ENCODE results near the gene PAPPA2.

DNA sequence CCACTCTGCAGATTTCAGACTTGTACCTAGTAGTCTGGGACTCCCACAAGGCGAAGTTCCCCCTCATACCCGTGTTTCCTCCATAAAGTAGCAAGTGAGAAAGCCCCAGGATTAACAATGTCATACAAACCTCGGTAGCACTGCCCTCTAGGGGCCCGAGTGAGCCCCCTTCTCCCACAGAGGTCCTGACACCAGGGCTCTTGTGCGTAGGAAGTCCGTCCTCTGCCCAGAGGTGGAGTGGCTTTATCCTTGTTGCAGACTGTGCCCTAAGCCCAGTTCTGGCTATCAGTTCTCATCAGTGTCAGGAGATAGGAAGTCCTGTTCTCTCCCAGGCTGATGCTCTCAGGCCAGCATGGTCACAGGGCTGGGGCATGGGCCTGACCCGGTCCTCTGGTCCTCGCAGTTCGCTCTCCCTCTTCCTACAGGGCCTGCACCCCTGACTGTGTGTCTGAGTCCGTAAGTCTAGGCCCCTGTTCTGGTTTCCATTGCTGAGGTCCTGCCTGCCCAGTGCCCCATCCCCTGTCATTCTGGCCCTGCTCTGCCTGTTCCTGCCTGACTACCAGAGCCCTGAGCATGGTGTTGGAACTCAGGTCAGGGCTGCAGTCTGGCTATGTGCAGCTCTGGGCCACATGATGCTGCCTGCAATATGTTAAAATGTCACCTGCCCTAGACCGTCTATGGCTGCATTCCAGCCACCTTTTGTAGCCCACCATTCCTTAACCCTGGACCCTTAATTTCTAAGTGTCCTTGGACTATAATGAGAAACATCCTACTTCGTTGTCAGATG, 416.0 kb downstream of the PAPPA2 start:
- TF ChIP-seq, protein P1, sequence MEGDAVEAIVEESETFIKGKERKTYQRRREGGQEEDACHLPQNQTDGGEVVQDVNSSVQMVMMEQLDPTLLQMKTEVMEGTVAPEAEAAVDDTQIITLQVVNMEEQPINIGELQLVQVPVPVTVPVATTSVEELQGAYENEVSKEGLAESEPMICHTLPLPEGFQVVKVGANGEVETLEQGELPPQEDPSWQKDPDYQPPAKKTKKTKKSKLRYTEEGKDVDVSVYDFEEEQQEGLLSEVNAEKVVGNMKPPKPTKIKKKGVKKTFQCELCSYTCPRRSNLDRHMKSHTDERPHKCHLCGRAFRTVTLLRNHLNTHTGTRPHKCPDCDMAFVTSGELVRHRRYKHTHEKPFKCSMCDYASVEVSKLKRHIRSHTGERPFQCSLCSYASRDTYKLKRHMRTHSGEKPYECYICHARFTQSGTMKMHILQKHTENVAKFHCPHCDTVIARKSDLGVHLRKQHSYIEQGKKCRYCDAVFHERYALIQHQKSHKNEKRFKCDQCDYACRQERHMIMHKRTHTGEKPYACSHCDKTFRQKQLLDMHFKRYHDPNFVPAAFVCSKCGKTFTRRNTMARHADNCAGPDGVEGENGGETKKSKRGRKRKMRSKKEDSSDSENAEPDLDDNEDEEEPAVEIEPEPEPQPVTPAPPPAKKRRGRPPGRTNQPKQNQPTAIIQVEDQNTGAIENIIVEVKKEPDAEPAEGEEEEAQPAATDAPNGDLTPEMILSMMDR (IDR thresholded peaks at IDR 0.05; ENCODE audit: low read length) = peak; percentile 23
- no peak for TF ChIP-seq EZH2 (optimal IDR thresholded peaks at IDR 0.05; ENCODE audit: low read depth, low read length)

Data from MM.1S (cell line).